VCaP (cell line): Measurements from ENCODE around the gene IQCM.
A peak's percentile ranks its signal among the peaks of the same experiment; 100 is the strongest.

Experiments used
- H3K27ac ChIP-seq: fragments of 450-650 bp; 2 replicates; pipeline ENCODE4 v1.5.1; 2017
- TF ChIP-seq, protein P1 (sequence below): fragments of 450-650 bp; conservative IDR thresholded peaks from 2 replicates; pipeline ENCODE4 v1.5.1; 2017; ENCODE audit warnings: mild to moderate bottlenecking, moderate library complexity

The IQCM gene

DNA sequence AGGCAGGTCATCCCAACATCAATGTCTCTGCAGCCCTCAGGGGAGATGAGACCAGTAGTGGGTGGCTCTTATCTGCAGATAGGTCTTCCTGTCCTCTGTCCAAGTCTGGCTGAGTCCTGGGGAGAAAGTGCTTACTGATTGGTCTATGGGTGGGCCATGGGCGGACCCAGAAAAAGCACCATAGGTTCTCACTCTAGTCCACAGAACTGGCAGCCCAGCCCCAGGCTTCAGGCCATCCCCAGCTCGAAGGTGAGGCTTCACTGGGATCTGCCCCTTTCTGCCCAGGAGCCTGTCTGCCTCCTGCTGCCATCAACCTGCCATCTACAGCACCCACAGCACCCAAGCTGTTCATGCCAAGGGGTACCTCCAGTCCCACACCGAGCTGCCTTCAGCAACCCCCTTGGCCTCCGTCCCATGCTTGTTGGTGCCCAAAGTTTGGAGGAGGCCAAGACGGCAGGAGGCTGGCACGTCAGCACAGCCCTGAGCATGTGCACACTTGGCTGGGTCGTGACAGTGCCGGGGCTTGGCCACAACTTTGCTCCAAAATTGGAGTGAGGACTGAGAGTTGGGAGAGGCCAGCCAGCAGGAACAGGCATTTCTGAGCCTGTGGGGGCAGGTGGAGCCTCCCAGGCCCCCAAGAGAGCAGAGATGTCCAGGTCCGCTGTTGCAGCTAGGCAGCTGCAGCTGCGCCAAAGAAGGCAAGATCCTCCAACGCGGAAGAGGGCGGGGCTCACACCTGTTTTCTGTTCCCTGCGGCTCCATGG is 99.6 kb downstream of the IQCM start:
- H3K27ac ChIP-seq = peak overlapping the region; percentile 67
- TF ChIP-seq, protein P1, sequence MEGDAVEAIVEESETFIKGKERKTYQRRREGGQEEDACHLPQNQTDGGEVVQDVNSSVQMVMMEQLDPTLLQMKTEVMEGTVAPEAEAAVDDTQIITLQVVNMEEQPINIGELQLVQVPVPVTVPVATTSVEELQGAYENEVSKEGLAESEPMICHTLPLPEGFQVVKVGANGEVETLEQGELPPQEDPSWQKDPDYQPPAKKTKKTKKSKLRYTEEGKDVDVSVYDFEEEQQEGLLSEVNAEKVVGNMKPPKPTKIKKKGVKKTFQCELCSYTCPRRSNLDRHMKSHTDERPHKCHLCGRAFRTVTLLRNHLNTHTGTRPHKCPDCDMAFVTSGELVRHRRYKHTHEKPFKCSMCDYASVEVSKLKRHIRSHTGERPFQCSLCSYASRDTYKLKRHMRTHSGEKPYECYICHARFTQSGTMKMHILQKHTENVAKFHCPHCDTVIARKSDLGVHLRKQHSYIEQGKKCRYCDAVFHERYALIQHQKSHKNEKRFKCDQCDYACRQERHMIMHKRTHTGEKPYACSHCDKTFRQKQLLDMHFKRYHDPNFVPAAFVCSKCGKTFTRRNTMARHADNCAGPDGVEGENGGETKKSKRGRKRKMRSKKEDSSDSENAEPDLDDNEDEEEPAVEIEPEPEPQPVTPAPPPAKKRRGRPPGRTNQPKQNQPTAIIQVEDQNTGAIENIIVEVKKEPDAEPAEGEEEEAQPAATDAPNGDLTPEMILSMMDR = no peak

DNA sequence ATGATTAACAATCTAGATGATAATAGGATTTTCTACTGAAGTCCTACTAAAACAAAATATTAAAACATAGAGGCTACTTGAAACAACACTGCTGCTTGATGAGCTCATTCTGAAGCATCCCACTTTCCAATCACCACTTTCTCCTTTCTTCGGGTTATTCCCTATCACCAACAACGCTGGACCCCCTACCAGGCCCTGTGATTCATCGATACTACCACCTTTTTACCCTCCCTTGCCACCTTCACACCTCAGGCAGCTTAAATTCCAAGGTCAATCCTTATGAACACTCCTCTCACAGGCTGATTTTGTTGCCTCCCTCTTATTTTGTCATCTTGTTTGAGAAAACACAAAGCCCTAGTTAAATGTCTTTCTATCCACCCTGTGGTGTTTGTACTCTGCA is 102.6 kb downstream of the IQCM start:
- TF ChIP-seq, protein P1 = no peak
- no peak overlapping the region for H3K27ac ChIP-seq

DNA sequence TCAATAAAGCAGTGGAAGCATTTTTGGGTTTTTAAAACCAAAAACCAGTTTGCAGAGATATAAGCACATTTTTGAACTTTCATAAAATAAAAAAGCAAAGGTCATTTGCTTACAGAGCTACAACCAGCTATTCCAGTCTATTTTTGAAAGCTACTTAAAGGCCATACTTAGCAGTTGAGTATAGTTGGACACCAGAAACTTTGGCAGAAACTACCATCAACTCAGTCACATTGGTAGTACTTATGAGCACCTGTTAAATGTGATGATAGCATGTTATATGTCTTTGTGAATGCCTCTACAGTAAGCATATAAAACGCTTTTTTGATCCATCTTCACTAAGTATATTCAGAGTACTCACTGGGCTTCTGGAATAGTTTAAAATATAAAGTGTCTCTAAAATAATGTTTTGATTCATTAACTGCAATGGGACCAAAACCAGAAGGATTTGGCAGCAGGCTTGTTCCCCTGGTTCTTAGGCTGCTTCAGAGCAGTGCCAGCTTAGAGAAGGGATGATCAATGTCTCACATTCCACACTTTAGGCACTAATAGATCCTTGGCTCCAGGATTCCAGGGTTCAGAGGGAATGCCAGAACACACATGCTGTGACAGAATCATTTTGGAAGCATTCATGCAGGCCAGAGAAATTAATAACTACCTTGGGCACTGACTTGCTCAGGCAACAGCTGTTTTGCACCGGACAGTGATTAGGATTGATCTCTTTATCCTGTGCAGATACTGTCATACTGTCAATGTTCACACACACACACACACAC is 103.9 kb downstream of the IQCM start:
- no peak overlapping the region for H3K27ac ChIP-seq
- TF ChIP-seq, protein P1 = no peak

DNA sequence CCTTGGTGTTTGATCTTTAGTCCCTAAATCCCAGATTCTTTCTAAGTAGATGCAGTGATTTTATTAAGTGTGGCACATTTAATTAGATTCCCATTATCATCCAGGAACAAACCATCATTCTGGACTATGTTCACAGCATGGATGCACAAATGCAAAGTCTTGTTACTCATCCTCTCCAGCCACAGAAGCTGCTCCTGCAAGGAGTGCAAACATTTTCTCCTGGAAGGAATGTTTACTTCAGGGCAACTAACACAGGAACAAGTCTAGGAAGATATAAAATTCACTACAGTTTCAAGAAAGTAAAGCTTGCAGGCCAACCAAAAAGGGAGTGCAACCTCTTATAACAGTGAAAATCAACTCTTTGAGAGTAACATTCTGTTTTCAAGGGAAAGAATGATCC is 106.0 kb downstream of the IQCM start:
- TF ChIP-seq, protein P1 = no peak
- peak overlapping the region; percentile 59 for H3K27ac ChIP-seq

DNA sequence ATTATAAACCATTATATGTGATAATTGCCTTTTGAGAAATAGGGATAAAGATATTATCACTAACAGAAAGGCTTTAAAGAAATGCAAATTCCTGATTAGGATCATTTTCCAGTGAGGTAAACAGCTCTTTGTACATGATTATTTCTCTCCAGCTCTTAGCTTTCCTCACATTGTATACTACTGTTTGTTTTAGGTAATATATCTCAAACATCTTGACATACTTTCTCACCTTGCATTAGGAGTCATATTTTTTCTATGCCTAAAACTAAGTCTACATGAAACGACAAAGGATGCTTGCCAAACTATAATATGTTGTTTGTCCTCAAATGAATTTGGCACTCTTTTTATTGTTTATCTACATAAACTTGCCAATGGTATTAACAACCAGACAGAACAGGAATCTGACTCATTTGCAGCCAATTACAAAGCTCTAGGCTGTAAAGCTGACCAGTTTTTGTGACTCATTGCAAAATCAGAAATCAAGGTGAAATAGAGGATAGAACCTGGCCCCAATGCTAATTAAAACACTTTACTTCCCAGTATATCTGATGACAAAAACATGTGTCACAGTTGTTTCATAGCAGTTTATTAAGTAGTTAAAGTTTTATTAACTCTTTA is 107.0 kb downstream of the IQCM start:
- H3K27ac ChIP-seq = peak overlapping the region; percentile 59

DNA sequence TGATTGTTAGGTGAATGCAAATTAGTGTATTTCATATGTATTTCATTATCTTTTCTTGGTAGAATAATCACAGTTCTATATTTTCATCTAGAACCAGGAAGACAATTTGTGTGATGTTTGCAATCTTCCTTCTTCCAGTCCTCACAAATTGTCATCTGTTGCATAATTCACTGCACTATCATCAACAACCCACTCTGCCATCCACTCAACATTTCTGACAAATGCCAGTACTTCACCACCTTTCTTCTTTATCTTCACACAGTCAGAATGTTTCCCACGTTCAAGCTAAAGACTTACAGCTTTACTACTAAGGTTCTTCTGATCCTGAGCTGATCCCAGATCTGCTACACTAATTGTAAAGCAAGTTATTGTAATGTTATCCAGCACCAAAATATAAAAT is 107.8 kb downstream of the IQCM start:
- H3K27ac ChIP-seq = peak overlapping the region; percentile 59; the same call in 1 of the 2 replicates
- TF ChIP-seq, protein P1 = no peak

More for the DNA sequence above, 107.0 kb downstream of the IQCM start:
- TF ChIP-seq, protein P1 = no peak

DNA sequence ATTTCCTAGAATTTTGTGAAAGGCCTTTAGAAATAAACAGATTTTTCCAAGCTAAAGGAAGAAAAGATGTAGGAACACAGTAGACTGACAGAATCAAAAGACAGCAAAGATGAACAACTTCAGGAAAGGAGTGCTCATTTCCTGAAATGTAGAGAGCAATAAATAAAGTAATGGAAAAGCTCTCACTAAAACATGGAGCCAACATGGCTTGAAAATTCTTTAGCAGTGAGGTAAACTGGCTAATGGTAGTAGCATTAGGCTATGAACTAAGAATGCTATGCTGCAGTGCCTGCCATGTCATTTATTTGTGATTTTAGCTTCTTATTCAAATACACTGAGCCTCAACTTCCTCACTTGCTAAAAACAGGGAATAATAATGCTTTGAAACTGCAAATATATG is 108.7 kb downstream of the IQCM start:
- no peak overlapping the region for H3K27ac ChIP-seq
- TF ChIP-seq, protein P1 = no peak
